ENCODE data around the gene INPP5A. TPM values are rescaled to one million over a fixed set of nuclear protein-coding genes. Genes with fewer than 3 reads are reported as not detected.

INPP5A gene
- total RNA-seq, 1 donor from 2014 or later: 36.3 TPM

DNA sequence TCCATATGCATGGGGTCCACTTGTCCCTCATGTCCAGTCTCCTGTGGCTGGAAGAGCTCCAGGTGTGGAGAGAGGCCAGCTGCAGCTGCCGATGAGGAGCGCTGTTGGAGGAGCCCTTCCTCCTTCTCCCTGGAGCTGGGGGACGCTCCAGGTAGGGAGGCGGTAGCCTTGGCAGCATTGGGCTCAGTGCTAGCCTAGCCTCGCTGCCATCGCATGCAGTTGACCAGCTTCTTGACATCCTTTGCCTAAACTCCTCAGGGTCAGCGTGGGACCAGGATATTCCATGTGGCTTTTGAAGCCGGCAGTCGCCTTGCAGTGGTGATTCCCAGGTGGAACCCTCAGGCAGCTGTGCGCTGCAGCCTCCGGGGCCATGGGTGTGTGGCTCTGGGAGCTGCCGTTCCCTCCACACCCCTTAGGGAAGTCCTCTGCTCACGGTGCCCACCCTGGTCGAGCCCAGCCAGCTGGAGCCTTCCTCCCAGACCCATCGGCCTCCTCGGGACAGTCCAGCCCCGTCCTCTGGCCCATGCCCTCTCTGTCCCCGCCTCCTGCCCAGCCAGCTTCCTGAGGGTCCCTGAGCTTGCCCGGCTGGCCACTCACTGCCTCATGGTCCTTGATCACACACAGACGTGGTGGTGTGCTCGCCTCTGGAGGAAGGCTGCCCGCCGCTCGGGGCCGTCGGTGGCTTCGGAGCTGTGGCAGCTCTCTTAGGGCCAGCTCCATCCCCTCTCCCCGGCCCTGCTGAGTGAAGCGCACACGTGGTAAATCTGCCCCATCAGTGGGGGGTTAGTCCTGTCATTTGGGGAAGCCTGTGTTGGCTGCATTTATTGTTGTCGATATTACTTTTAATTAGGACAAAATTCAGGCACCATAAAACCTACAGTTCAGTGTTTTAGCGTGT, 21.2 kb downstream of the INPP5A start:
- H3K9me3 Mint-ChIP-seq (ENCODE audit: unreplicated experiment): peaks cover 5% of the 10 kb centered on the region
- DNase-seq: peak; percentile 9
- H3K4me1 Mint-ChIP-seq (ENCODE audit: low read depth, unreplicated experiment): peaks cover 13% of the 10 kb centered on the region
- no peak overlapping the region for H3K27ac Mint-ChIP-seq (ENCODE audit: unreplicated experiment)
- TF ChIP-seq, protein P1, sequence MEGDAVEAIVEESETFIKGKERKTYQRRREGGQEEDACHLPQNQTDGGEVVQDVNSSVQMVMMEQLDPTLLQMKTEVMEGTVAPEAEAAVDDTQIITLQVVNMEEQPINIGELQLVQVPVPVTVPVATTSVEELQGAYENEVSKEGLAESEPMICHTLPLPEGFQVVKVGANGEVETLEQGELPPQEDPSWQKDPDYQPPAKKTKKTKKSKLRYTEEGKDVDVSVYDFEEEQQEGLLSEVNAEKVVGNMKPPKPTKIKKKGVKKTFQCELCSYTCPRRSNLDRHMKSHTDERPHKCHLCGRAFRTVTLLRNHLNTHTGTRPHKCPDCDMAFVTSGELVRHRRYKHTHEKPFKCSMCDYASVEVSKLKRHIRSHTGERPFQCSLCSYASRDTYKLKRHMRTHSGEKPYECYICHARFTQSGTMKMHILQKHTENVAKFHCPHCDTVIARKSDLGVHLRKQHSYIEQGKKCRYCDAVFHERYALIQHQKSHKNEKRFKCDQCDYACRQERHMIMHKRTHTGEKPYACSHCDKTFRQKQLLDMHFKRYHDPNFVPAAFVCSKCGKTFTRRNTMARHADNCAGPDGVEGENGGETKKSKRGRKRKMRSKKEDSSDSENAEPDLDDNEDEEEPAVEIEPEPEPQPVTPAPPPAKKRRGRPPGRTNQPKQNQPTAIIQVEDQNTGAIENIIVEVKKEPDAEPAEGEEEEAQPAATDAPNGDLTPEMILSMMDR (IDR thresholded peaks at IDR 0.05; ENCODE audit: partially characterized antibody, unreplicated experiment): no peak
- peaks cover 7% of the 10 kb centered on the region for H3K27me3 Mint-ChIP-seq (ENCODE audit: unreplicated experiment)
- no peak overlapping the region for H3K4me3 Mint-ChIP-seq (ENCODE audit: unreplicated experiment)
- H3K36me3 Mint-ChIP-seq (ENCODE audit: unreplicated experiment): peaks cover 21% of the 10 kb centered on the region

DNA sequence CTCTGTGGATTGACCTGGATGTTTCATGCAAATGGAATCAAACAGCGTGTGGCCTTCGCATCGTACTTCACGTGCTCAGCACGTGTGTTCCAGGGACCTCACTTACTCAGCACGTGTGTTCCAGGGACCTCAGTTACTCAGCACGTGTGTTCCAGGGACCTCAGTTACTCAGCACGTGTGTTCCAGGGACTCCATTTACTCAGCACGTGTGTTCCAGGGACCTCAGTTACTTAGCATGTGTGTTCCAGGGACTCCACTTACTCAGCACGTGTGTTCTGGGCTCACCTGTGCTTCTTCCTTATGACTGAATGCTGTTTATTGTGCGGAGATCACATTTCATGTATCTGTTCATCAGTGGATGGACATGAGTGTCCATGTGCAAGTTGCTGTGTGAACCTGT, 22.0 kb downstream of the INPP5A start:
- Mint-ChIP-seq H3K9me3 (ENCODE audit: unreplicated experiment) (peaks cover 8% of the 10 kb centered on the region), H3K4me1 (ENCODE audit: low read depth, unreplicated experiment) (peaks cover 15% of the 10 kb centered on the region), H3K36me3 (ENCODE audit: unreplicated experiment) (peaks cover 21% of the 10 kb centered on the region), H3K4me3 (ENCODE audit: unreplicated experiment) (no peak overlapping the region), H3K27me3 (ENCODE audit: unreplicated experiment) (peaks cover 7% of the 10 kb centered on the region), H3K27ac (ENCODE audit: unreplicated experiment) (peak overlapping the region; percentile 19)
- TF ChIP-seq, protein P1 (IDR thresholded peaks at IDR 0.05; ENCODE audit: partially characterized antibody, unreplicated experiment): no peak
- DNase-seq: no peak

DNA sequence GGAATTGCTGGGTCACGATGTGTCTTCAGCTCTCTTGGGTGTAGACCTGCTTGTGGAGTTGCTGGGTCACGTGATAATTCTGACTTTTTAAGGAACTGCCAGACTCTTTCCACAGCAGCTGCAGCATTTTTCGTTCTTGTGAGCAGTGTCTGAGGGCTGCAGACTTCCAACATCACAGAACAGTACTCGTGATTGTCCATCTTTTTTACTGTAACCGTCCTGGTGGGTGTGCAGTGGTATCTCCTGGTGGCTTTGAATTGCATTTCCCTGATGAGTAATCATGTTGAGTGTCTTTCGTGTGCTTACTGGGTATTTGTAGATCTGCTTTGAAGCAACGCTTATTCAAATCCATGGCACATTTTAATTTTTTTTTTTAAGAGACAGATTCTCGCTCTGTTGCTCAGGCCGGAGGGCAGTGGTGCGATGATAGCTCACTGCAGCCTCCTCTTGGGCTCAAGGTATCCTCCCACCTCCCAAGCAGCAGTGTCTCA, 22.7 kb downstream of the INPP5A start:
- H3K27ac Mint-ChIP-seq (ENCODE audit: unreplicated experiment): no peak overlapping the region
- DNase-seq: peak; percentile 3
- H3K27me3 Mint-ChIP-seq (ENCODE audit: unreplicated experiment): peaks cover 7% of the 10 kb centered on the region
- TF ChIP-seq, protein P1 (IDR thresholded peaks at IDR 0.05; ENCODE audit: partially characterized antibody, unreplicated experiment): no peak
- H3K36me3 Mint-ChIP-seq (ENCODE audit: unreplicated experiment): peaks cover 21% of the 10 kb centered on the region
- H3K4me3 Mint-ChIP-seq (ENCODE audit: unreplicated experiment): no peak overlapping the region
- peaks cover 17% of the 10 kb centered on the region for H3K4me1 Mint-ChIP-seq (ENCODE audit: low read depth, unreplicated experiment)
- H3K9me3 Mint-ChIP-seq (ENCODE audit: unreplicated experiment): peaks cover 8% of the 10 kb centered on the region

- peaks cover 21% of the 10 kb centered on the region for H3K36me3 Mint-ChIP-seq (ENCODE audit: unreplicated experiment)
- TF ChIP-seq, protein P1 (IDR thresholded peaks at IDR 0.05; ENCODE audit: partially characterized antibody, unreplicated experiment): no peak
- no peak overlapping the region for H3K4me3 Mint-ChIP-seq (ENCODE audit: unreplicated experiment)
- H3K27me3 Mint-ChIP-seq (ENCODE audit: unreplicated experiment): peaks cover 3% of the 10 kb centered on the region
- peaks cover 18% of the 10 kb centered on the region for H3K4me1 Mint-ChIP-seq (ENCODE audit: low read depth, unreplicated experiment)
- H3K27ac Mint-ChIP-seq (ENCODE audit: unreplicated experiment): no peak overlapping the region
- DNase-seq: peak; percentile 8
- H3K9me3 Mint-ChIP-seq (ENCODE audit: unreplicated experiment): peaks cover 10% of the 10 kb centered on the region
These were observed 24.8 kb downstream of the INPP5A start for GRCh38 chr10:132562177-132562915.
